Nucleus accumbens (tissue), 56 donors: ENCODE measurements around the gene TCF21.
A peak's percentile ranks its signal among the peaks of the same experiment; 100 is the strongest.

ENCODE experiments used
- DNase-seq, 56 donors: peaks; one replicate each; lab custom pipeline; 2025; lab: John Stamatoyannopoulos, UW

Gene TCF21

GRCh38 chr6:133887880-133888230 is 1.1 kb upstream of the TCF21 start:
- DNase-seq: no peak

GRCh38 chr6:133889557-133890403 is 867 bp downstream of the TCF21 start:
- DNase-seq: no peak

- DNase-seq: no peak
Measured at GRCh38 chr6:133890711-133891148, 1.8 kb downstream of the TCF21 start.

- DNase-seq: peak in 1 of 56 donors; percentile 10
Measured at GRCh38 chr6:133891149-133891926, 2.4 kb downstream of the TCF21 start.

GRCh38 chr6:133891927-133892812 is 3.3 kb downstream of the TCF21 start:
- no peak for DNase-seq

GRCh38 chr6:133892813-133893691 is 4.1 kb downstream of the TCF21 start:
- no peak for DNase-seq

- no peak for DNase-seq
Measured at GRCh38 chr6:133893946-133894345, 5.0 kb downstream of the TCF21 start.

GRCh38 chr6:133894369-133894768 is 5.5 kb downstream of the TCF21 start:
- no peak for DNase-seq

GRCh38 chr6:133894795-133895358 is 6.0 kb downstream of the TCF21 start:
- DNase-seq: no peak

- no peak for DNase-seq
Measured at GRCh38 chr6:133895573-133896343, 6.8 kb downstream of the TCF21 start.

- no peak for DNase-seq
Measured at GRCh38 chr6:133896344-133896721, 7.4 kb downstream of the TCF21 start.

GRCh38 chr6:133898263-133898662 is 9.3 kb downstream of the TCF21 start:
- no peak for DNase-seq

- DNase-seq: no peak
Measured at GRCh38 chr6:133899556-133899955, 10.6 kb downstream of the TCF21 start.

GRCh38 chr6:133903855-133904254 is 14.9 kb downstream of the TCF21 start:
- DNase-seq: no peak

GRCh38 chr6:133906050-133906449 is 17.1 kb downstream of the TCF21 start:
- no peak for DNase-seq

- peak in 54 of 56 donors; percentile 10 to 93 (median 68) for DNase-seq
Measured at GRCh38 chr6:133916650-133917151, 27.8 kb downstream of the TCF21 start.

- no peak for DNase-seq
Measured at GRCh38 chr6:133917781-133918180, 28.9 kb downstream of the TCF21 start.

- no peak for DNase-seq
Measured at GRCh38 chr6:133918208-133918930, 29.5 kb downstream of the TCF21 start.
